ENCODE measurements around the gene RHOH.

GRCh38 chr4:40262861-40263260 is 66.0 kb downstream of the RHOH start:
- TF ChIP-seq EZH2 (IDR thresholded peaks at IDR 0.05; ENCODE audit: low read depth) (no peak), CTCF (conservative IDR thresholded peaks at IDR 0.05) (no peak)

All from PC-9 (cell line).